ENCODE results near the gene SYT8. TPM values are rescaled to one million over a fixed set of nuclear protein-coding genes. Genes with fewer than 3 reads are reported as not detected.

SYT8 gene
- total RNA-seq, 2 experiments from 2014 or later, result not detected

DNA sequence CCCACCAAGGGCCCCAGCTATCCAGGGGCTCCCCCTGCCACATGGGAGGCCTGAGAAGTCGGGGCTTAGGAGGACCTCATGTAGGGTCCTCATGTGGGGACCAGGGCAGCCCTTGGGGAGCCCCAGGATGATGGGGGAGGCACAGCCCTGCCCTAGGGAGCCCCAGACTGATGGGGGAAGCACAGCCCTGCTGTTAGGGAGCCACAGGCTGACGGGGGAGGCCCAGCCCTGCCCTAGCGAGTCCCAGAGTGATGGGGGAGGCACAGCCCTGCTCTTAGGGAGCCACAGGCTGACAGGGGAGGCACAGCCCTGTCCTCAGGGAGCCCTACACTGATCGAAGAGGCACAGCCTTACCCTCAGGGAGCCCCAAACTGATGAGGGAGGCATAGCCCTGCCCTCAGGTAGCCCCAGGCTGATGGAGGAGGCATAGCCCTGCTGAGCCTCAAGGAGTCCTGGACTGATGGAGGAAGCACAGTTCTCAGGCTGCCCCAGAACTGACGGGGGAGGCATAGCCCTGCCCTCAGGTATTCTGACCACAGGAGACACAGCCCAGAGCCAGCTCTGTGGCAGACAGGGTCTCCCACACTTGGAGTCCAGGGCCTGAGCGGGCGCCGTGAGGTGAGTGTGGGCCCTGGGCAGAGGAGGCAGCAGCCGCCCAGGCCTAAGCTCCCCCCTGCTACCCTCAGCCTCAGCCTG lies 46.1 kb downstream of the SYT8 start:
- Histone ChIP-seq H3K4me2 (ENCODE audit: low read length) (no peak overlapping the region), H3K27ac (ENCODE audit: low read depth, low read length, poor library complexity, severe bottlenecking) (no peak overlapping the region), H3K4me3 (ENCODE audit: low read depth, low read length, poor library complexity, severe bottlenecking) (no peak overlapping the region), H3K79me2 (ENCODE audit: insufficient read depth, low read depth, low read length) (no peaks in the 10 kb centered on the region), H3K4me1 (ENCODE audit: insufficient read depth, low read length, poor library complexity, severe bottlenecking) (peaks cover 21% of the 10 kb centered on the region), H2AFZ (ENCODE audit: low read length) (no peak overlapping the region), H3K9me3 (ENCODE audit: low read length) (no peaks in the 10 kb centered on the region), H4K20me1 (ENCODE audit: insufficient read depth, low read length) (no peaks in the 10 kb centered on the region), H3K36me3 (ENCODE audit: insufficient read depth, low read length) (peaks cover 31% of the 10 kb centered on the region), H3K9me2 (ENCODE audit: insufficient read depth, low read length) (no peaks in the 10 kb centered on the region)
- no peak for DNase-seq (ENCODE audit: low spot score)
- CTCF ChIA-PET (ENCODE audit: unreplicated experiment), result no interaction called here
- no peak for TF ChIP-seq EZH2phosphoT487 (IDR thresholded peaks at IDR 0.05; ENCODE audit: borderline replicate concordance, low read depth, low read length)
- TF ChIP-seq, protein P1, sequence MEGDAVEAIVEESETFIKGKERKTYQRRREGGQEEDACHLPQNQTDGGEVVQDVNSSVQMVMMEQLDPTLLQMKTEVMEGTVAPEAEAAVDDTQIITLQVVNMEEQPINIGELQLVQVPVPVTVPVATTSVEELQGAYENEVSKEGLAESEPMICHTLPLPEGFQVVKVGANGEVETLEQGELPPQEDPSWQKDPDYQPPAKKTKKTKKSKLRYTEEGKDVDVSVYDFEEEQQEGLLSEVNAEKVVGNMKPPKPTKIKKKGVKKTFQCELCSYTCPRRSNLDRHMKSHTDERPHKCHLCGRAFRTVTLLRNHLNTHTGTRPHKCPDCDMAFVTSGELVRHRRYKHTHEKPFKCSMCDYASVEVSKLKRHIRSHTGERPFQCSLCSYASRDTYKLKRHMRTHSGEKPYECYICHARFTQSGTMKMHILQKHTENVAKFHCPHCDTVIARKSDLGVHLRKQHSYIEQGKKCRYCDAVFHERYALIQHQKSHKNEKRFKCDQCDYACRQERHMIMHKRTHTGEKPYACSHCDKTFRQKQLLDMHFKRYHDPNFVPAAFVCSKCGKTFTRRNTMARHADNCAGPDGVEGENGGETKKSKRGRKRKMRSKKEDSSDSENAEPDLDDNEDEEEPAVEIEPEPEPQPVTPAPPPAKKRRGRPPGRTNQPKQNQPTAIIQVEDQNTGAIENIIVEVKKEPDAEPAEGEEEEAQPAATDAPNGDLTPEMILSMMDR (conservative IDR thresholded peaks at IDR 0.05; ENCODE audit: low read length), result no peak
- POLR2A ChIA-PET, result no interaction called here
- no TSS peak for BruUV-seq (replicated peaks)
- intact Hi-C loops (cut with micrococcal nuclease; ENCODE audit: unreplicated experiment), result loop anchor here (5.0 kb wide), 1 partner anchor 36 kb away; the partner anchor contains the start of gene TNNT3

DNA sequence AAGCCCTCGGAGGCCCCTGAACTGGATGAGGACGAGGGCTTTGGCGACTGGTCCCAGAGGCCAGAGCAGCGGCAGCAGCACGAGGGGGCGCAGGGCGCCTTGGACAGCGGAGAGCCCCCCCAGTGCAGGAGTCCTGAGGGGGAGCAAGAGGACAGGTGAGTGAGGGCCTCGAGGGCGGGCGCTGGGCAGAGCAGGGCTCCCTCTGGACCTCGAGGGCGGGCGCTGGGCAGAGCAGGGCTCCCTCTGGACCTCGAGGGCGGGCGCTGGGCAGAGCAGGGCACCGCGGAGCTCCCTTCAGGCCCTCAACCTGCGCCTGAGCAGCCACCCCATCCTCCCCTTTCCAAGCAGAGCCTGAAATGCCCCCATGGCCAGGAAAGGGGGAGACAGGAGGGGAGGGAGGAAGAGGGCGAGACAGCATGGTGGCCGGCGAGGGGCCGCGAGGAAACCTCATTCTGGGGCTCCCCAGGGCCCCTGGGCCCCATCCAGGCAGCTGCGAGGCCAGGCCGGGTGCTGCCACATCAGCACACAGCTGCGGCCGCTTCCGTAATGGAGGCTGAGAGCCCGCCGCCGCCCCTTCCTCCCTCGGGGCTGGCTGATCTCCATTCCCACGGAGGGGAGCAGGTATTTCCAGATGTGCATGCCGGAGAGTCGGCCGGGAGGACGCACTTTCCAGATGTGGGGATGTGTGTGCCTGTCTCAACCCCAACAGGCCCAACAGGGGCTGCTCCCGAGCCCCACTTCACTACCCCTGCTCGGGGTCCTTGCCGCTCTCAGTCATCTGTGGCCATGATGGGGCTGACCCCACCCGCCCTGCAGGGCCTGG lies 46.9 kb downstream of the SYT8 start:
- intact Hi-C loops (cut with micrococcal nuclease; ENCODE audit: unreplicated experiment), result loop anchor here (1.0 to 5.0 kb wide), 3 partner anchors 27 to 44 kb away; partner anchors contain the start of gene TNNT3
- no peak overlapping the region for H2AFZ ChIP-seq (ENCODE audit: low read length)
- peaks cover 21% of the 10 kb centered on the region for H3K4me1 ChIP-seq (ENCODE audit: insufficient read depth, low read length, poor library complexity, severe bottlenecking)
- peaks cover 37% of the 10 kb centered on the region for H3K36me3 ChIP-seq (ENCODE audit: insufficient read depth, low read length)
- H3K9me3 ChIP-seq (ENCODE audit: low read length), result no peaks in the 10 kb centered on the region
- ChIA-PET CTCF (ENCODE audit: unreplicated experiment) (interaction anchor here (0.5 to 1.9 kb wide), 5 partner anchors 17 to 75 kb away, joined by 3 to 5 read pairs (median 3); no protein-coding TSS in a partner anchor), POLR2A (no interaction called here)
- DNase-seq (ENCODE audit: low spot score), result peak; percentile 73
- H3K27ac ChIP-seq (ENCODE audit: low read depth, low read length, poor library complexity, severe bottlenecking), result peak overlapping the region; percentile 48
- no peak for TF ChIP-seq EZH2phosphoT487 (IDR thresholded peaks at IDR 0.05; ENCODE audit: borderline replicate concordance, low read depth, low read length)
- TF ChIP-seq, protein P1 (conservative IDR thresholded peaks at IDR 0.05; ENCODE audit: low read length), result no peak
- no TSS peak for BruUV-seq (replicated peaks)
- H3K4me3 ChIP-seq (ENCODE audit: low read depth, low read length, poor library complexity, severe bottlenecking), result no peak overlapping the region
- H3K4me2 ChIP-seq (ENCODE audit: low read length), result peak overlapping the region; percentile 42
- H3K79me2 ChIP-seq (ENCODE audit: insufficient read depth, low read depth, low read length), result no peaks in the 10 kb centered on the region
- H3K9me2 ChIP-seq (ENCODE audit: insufficient read depth, low read length), result no peaks in the 10 kb centered on the region
- H4K20me1 ChIP-seq (ENCODE audit: insufficient read depth, low read length), result no peaks in the 10 kb centered on the region
